HG03378 (cell line): Measurements from ENCODE around the gene STX11.
"Not testable (repeated sequence)": the region's sequence is repeated elsewhere in the genome, so short reads cannot be mapped to it uniquely, and the experiment has no call there.

Experiments used
- ATAC-seq: cut with Tn5 transposase; IDR thresholded peaks from one replicate; pipeline ENCODE4 v1.9.1; 2021; ENCODE audit warnings: mild to moderate bottlenecking, moderate library complexity; ENCODE audit not compliant: unreplicated experiment

The STX11 gene

GRCh38 chr6:144170044-144170443, 19.7 kb downstream of the STX11 start:
- no peak for ATAC-seq

GRCh38 chr6:144171406-144171805, 21.1 kb downstream of the STX11 start:
- no peak for ATAC-seq

GRCh38 chr6:144174006-144174405, 23.7 kb downstream of the STX11 start:
- no peak for ATAC-seq

- ATAC-seq = no peak
These were observed 25.7 kb downstream of the STX11 start for GRCh38 chr6:144176043-144176442.

GRCh38 chr6:144177726-144178125, 27.4 kb downstream of the STX11 start:
- no peak for ATAC-seq

GRCh38 chr6:144178323-144178722, 28.0 kb downstream of the STX11 start:
- ATAC-seq = no peak

- no peak for ATAC-seq
These were observed 28.9 kb downstream of the STX11 start for GRCh38 chr6:144179237-144179636.

- ATAC-seq = no peak
These were observed 29.5 kb downstream of the STX11 start for GRCh38 chr6:144179828-144180227.

- not testable (repeated sequence) for ATAC-seq
These were observed 30.0 kb downstream of the STX11 start for GRCh38 chr6:144180354-144180753.

- no peak for ATAC-seq
These were observed 31.3 kb downstream of the STX11 start for GRCh38 chr6:144181639-144182038.

- ATAC-seq = not testable (repeated sequence)
These were observed 33.9 kb downstream of the STX11 start for GRCh38 chr6:144184186-144184585.

- ATAC-seq = no peak
These were observed 35.0 kb downstream of the STX11 start for GRCh38 chr6:144185133-144185836.

GRCh38 chr6:144186817-144187625, 36.7 kb downstream of the STX11 start:
- ATAC-seq = no peak

- ATAC-seq = no peak
These were observed 39.0 kb downstream of the STX11 start for GRCh38 chr6:144189351-144189750.

GRCh38 chr6:144190080-144190479, 39.8 kb downstream of the STX11 start:
- ATAC-seq = no peak

GRCh38 chr6:144190593-144190992, 40.3 kb downstream of the STX11 start:
- no peak for ATAC-seq

- ATAC-seq = no peak
These were observed 42.9 kb downstream of the STX11 start for GRCh38 chr6:144193181-144193580.

GRCh38 chr6:144194293-144194810, 44.0 kb downstream of the STX11 start:
- ATAC-seq = no peak

- no peak for ATAC-seq
These were observed 45.5 kb downstream of the STX11 start for GRCh38 chr6:144195671-144196270.

- no peak for ATAC-seq
These were observed 47.6 kb downstream of the STX11 start for GRCh38 chr6:144197919-144198318.

- no peak for ATAC-seq
These were observed 52.7 kb downstream of the STX11 start for GRCh38 chr6:144202879-144203468.
